A549 (cell line): ENCODE results near the gene PDE4D.

Source experiments
- CBX2 ChIP-seq: fragments of 200-600 bp; sonication (generic); IDR thresholded peaks from 2 replicates; pipeline ENCODE4 v1.6.1; 2016; ENCODE audit warnings: low read depth, mild to moderate bottlenecking, borderline replicate concordance
- MAZ ChIP-seq: fragments of 150-350 bp; IDR thresholded peaks from 2 replicates; pipeline ENCODE4 v1.6.1; 2014; ENCODE audit warnings: antibody characterized with exemption, low read depth, low read length, borderline replicate concordance
- TF ChIP-seq, protein P1 (sequence below): IDR thresholded peaks from 2 replicates; pipeline ENCODE4 v1.6.1; 2012; ENCODE audit warnings: low read depth, borderline replicate concordance

DNA sequence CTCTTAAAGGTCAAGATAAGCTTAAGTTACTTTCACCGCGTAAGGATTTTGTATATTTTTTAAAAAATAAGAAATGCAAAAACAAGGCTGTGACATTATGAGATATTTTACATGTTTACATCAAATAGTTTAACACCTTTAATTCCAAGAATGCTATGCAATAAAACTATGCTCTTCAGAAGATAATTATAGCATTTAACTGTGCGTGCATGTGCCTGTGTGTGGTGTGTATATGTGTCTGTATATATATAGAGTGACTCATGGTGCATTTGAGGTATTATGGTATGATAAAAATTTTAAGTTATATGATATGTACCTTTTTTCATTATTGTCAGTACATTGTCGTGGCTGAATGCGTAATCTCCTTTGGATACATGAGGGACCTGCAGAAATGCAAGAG is 539.3 kb downstream of the PDE4D start:
- TF ChIP-seq MAZ (no peak), CBX2 (no peak)
- TF ChIP-seq, protein P1, sequence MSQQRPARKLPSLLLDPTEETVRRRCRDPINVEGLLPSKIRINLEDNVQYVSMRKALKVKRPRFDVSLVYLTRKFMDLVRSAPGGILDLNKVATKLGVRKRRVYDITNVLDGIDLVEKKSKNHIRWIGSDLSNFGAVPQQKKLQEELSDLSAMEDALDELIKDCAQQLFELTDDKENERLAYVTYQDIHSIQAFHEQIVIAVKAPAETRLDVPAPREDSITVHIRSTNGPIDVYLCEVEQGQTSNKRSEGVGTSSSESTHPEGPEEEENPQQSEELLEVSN: no peak
